Measurements from ENCODE around the gene POLG. TPM values are rescaled to one million over a fixed set of nuclear protein-coding genes. Genes with fewer than 3 reads are reported as not detected.

POLG gene
- total RNA-seq, 2 experiments from 2014 or later, result 93.0 to 96.5 TPM

- Mint-ChIP-seq H3K4me3 (peak overlapping the region; percentile 27), H3K9me3 (no peaks in the 10 kb centered on the region), H3K4me1 (ENCODE audit: low read depth) (peaks cover 23% of the 10 kb centered on the region), H3K36me3 (ENCODE audit: low read depth) (no peaks in the 10 kb centered on the region), H3K27ac (no peak overlapping the region), H3K27me3 (ENCODE audit: low read depth) (peaks cover 83% of the 10 kb centered on the region)
- intact Hi-C loops (cut with micrococcal nuclease), result no loop called here
- DNase-seq, result no peak
- CTCF ChIA-PET, result interaction anchor here (0.6 to 4.7 kb wide), 4 partner anchors 10 to 41 kb away, joined by 3 to 31 read pairs (median 4); no protein-coding TSS in a partner anchor
Measured at GRCh38 chr15:89367485-89368451, 33.1 kb upstream of the POLG start.

GRCh38 chr15:89366656-89367393 lies 32.2 kb upstream of the POLG start:
- Mint-ChIP-seq H3K27ac (no peak overlapping the region), H3K9me3 (no peaks in the 10 kb centered on the region), H3K36me3 (ENCODE audit: low read depth) (no peaks in the 10 kb centered on the region), H3K4me3 (peak overlapping the region; percentile 27), H3K4me1 (ENCODE audit: low read depth) (peaks cover 23% of the 10 kb centered on the region), H3K27me3 (ENCODE audit: low read depth) (peaks cover 78% of the 10 kb centered on the region)
- CTCF ChIA-PET, result interaction anchor here (0.5 to 4.7 kb wide), 3 partner anchors 9 to 34 kb away, joined by 4 to 31 read pairs (median 5); no protein-coding TSS in a partner anchor
- intact Hi-C loops (cut with micrococcal nuclease), result no loop called here
- no peak for DNase-seq

GRCh38 chr15:89365462-89366065 lies 30.9 kb upstream of the POLG start:
- no peak overlapping the region for H3K27ac Mint-ChIP-seq

GRCh38 chr15:89364741-89365450 lies 30.3 kb upstream of the POLG start:
- DNase-seq, result no peak
- Mint-ChIP-seq H3K27me3 (ENCODE audit: low read depth) (peaks cover 86% of the 10 kb centered on the region), H3K4me1 (ENCODE audit: low read depth) (peaks cover 24% of the 10 kb centered on the region), H3K9me3 (no peaks in the 10 kb centered on the region), H3K27ac (no peak overlapping the region), H3K36me3 (ENCODE audit: low read depth) (no peaks in the 10 kb centered on the region), H3K4me3 (no peak overlapping the region)
- intact Hi-C loops (cut with micrococcal nuclease), result no loop called here
- CTCF ChIA-PET, result interaction anchor here (0.8 to 1.6 kb wide), 2 partner anchors 42 to 53 kb away, joined by 4 read pairs; no protein-coding TSS in a partner anchor

More at GRCh38 chr15:89365462-89366065, 30.9 kb upstream of the POLG start:
- Mint-ChIP-seq H3K4me1 (ENCODE audit: low read depth) (peaks cover 27% of the 10 kb centered on the region), H3K36me3 (ENCODE audit: low read depth) (no peaks in the 10 kb centered on the region), H3K4me3 (no peak overlapping the region), H3K9me3 (no peaks in the 10 kb centered on the region), H3K27me3 (ENCODE audit: low read depth) (peaks cover 86% of the 10 kb centered on the region)
- intact Hi-C loops (cut with micrococcal nuclease), result no loop called here
- no peak for DNase-seq
- CTCF ChIA-PET, result interaction anchor here (0.9 to 1.6 kb wide), 2 partner anchors 36 to 50 kb away, joined by 3 to 5 read pairs; no protein-coding TSS in a partner anchor

- H3K36me3 Mint-ChIP-seq (ENCODE audit: low read depth), result no peaks in the 10 kb centered on the region
- H3K4me3 Mint-ChIP-seq, result no peak overlapping the region
- intact Hi-C loops (cut with micrococcal nuclease), result no loop called here
- peaks cover 24% of the 10 kb centered on the region for H3K4me1 Mint-ChIP-seq (ENCODE audit: low read depth)
- DNase-seq, result no peak
- H3K9me3 Mint-ChIP-seq, result no peaks in the 10 kb centered on the region
- H3K27ac Mint-ChIP-seq, result no peak overlapping the region
- peaks cover 86% of the 10 kb centered on the region for H3K27me3 Mint-ChIP-seq (ENCODE audit: low read depth)
- CTCF ChIA-PET, result interaction anchor here (0.8 to 1.6 kb wide), 2 partner anchors 42 to 54 kb away, joined by 4 read pairs; no protein-coding TSS in a partner anchor
Measured at GRCh38 chr15:89364341-89364740, 29.7 kb upstream of the POLG start.

- H3K36me3 Mint-ChIP-seq (ENCODE audit: low read depth), result no peaks in the 10 kb centered on the region
- no peaks in the 10 kb centered on the region for H3K9me3 Mint-ChIP-seq
- CTCF ChIA-PET, result interaction anchor here (0.8 to 1.6 kb wide), 2 partner anchors 43 to 55 kb away, joined by 4 read pairs; no protein-coding TSS in a partner anchor
- H3K4me1 Mint-ChIP-seq (ENCODE audit: low read depth), result peaks cover 25% of the 10 kb centered on the region
- peaks cover 83% of the 10 kb centered on the region for H3K27me3 Mint-ChIP-seq (ENCODE audit: low read depth)
- H3K4me3 Mint-ChIP-seq, result no peak overlapping the region
- H3K27ac Mint-ChIP-seq, result no peak overlapping the region
- intact Hi-C loops (cut with micrococcal nuclease), result no loop called here
- DNase-seq, result no peak
Measured at GRCh38 chr15:89363770-89364169, 29.1 kb upstream of the POLG start.

GRCh38 chr15:89363133-89363532 lies 28.5 kb upstream of the POLG start:
- CTCF ChIA-PET, result interaction anchor here (2.1 kb wide), 1 partner anchor 52 kb away, joined by 7 read pairs; no protein-coding TSS in a partner anchor
- no peak overlapping the region for H3K4me3 Mint-ChIP-seq
- peaks cover 83% of the 10 kb centered on the region for H3K27me3 Mint-ChIP-seq (ENCODE audit: low read depth)
- H3K4me1 Mint-ChIP-seq (ENCODE audit: low read depth), result peaks cover 24% of the 10 kb centered on the region
- DNase-seq, result no peak
- H3K27ac Mint-ChIP-seq, result no peak overlapping the region
- H3K36me3 Mint-ChIP-seq (ENCODE audit: low read depth), result no peaks in the 10 kb centered on the region
- H3K9me3 Mint-ChIP-seq, result no peaks in the 10 kb centered on the region
- intact Hi-C loops (cut with micrococcal nuclease), result no loop called here

- H3K4me1 Mint-ChIP-seq (ENCODE audit: low read depth), result peaks cover 23% of the 10 kb centered on the region
- CTCF ChIA-PET, result interaction anchor here (2.1 kb wide), 1 partner anchor 53 kb away, joined by 7 read pairs; no protein-coding TSS in a partner anchor
- H3K9me3 Mint-ChIP-seq, result no peaks in the 10 kb centered on the region
- no peak overlapping the region for H3K27ac Mint-ChIP-seq
- no peaks in the 10 kb centered on the region for H3K36me3 Mint-ChIP-seq (ENCODE audit: low read depth)
- DNase-seq, result no peak
- peaks cover 85% of the 10 kb centered on the region for H3K27me3 Mint-ChIP-seq (ENCODE audit: low read depth)
- no peak overlapping the region for H3K4me3 Mint-ChIP-seq
- intact Hi-C loops (cut with micrococcal nuclease), result no loop called here
Measured at GRCh38 chr15:89362203-89363101, 27.8 kb upstream of the POLG start.

- CTCF ChIA-PET, result interaction anchor here (1.0 to 2.1 kb wide), 2 partner anchors 11 to 53 kb away, joined by 3 to 7 read pairs; no protein-coding TSS in a partner anchor
- no peaks in the 10 kb centered on the region for H3K36me3 Mint-ChIP-seq (ENCODE audit: low read depth)
- H3K27me3 Mint-ChIP-seq (ENCODE audit: low read depth), result peaks cover 84% of the 10 kb centered on the region
- peaks cover 16% of the 10 kb centered on the region for H3K4me1 Mint-ChIP-seq (ENCODE audit: low read depth)
- DNase-seq, result peak; percentile 68
- H3K4me3 Mint-ChIP-seq, result no peak overlapping the region
- H3K9me3 Mint-ChIP-seq, result no peaks in the 10 kb centered on the region
- intact Hi-C loops (cut with micrococcal nuclease), result loop anchor here (2.0 kb wide), 1 partner anchor 15 kb away; no protein-coding TSS in a partner anchor
- H3K27ac Mint-ChIP-seq, result no peak overlapping the region
Measured at GRCh38 chr15:89361451-89362202, 27.0 kb upstream of the POLG start.

All from activated naive CD4-positive, alpha-beta T cell treated with anti-CD3 and anti-CD28 coated beads for 36 hours (primary cell).